Stimulated activated CD4-positive, alpha-beta T cell treated with anti-CD3 and anti-CD28 coated beads, Interleukin-4, amount 100 ng/mL, for 1 hour (primary cell): Measurements from ENCODE around the gene ESAM.

Experiments used
- DNase-seq: peaks from one replicate; pipeline ENCODE4 v3.0.0-alpha.2; 2020

ESAM gene

GRCh38 chr11:124751391-124751740, 10.7 kb downstream of the ESAM start:
- no peak for DNase-seq

- no peak for DNase-seq
Measured at GRCh38 chr11:124749912-124750311, 12.2 kb downstream of the ESAM start.

- no peak for DNase-seq
Measured at GRCh38 chr11:124748481-124749343, 13.4 kb downstream of the ESAM start.

GRCh38 chr11:124748100-124748418, 14.0 kb downstream of the ESAM start:
- no peak for DNase-seq

GRCh38 chr11:124747406-124748099, 14.5 kb downstream of the ESAM start:
- DNase-seq: no peak

GRCh38 chr11:124746621-124747243, 15.4 kb downstream of the ESAM start:
- peak; percentile 76 for DNase-seq

DNA sequence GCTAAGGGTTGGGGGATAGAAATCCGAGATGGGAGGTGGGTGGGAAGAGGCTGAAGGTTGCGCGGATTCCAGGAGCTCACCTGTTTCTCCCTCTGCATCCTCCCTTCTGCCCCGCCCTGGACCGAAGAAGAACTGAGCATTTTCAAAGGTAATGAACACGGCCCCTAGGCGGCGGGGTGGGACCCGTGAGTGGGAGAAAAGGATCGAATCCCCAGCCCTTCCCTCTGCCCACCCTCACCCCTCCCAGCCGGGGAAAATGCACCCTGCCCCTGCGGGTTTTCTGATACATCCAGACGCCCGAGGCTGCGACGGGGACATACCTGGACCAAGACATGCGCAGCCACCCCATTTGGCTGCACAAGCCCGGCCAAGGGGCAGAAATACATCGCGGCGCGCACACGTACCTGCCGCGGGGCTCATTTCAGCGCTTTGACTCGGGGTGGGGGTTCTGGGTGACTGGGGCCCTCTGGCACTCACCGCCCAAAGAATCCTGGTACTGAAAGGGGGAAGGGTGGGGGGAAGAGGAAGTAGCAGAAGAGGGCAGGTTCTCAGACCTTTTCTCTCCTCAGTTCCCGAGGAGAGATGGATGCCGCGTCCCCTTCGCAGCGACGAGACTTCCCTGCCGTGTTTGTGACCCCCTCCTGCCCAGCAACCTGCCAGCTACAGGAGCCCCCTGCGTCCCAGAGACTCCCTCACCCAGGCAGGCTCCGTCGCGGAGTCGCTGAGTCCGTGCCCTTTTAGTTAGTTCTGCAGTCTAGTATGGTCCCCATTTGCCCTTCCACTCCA, 16.1 kb downstream of the ESAM start:
- peak; percentile 45 for DNase-seq

GRCh38 chr11:124745270-124745834, 16.7 kb downstream of the ESAM start:
- no peak for DNase-seq

DNA sequence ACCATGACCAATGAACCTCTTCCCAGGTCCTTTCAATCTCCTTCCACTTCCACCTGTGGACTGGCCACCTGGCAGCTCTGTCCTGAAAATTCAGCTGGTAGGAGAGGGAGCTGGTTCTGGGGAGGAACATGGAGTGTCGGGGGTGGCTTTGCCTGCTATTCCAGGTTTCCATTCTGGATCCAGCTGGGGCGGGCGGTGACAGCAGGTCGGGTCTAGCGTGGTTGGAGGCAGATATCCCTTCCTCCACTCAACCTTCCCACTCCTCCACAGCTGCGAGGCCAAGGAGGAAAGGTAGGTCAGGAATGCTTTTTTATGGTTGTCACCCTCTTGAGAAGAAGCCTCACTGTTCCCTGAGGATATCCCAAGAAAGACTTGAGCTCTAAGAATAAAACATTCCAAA, 19.0 kb downstream of the ESAM start:
- no peak for DNase-seq

DNA sequence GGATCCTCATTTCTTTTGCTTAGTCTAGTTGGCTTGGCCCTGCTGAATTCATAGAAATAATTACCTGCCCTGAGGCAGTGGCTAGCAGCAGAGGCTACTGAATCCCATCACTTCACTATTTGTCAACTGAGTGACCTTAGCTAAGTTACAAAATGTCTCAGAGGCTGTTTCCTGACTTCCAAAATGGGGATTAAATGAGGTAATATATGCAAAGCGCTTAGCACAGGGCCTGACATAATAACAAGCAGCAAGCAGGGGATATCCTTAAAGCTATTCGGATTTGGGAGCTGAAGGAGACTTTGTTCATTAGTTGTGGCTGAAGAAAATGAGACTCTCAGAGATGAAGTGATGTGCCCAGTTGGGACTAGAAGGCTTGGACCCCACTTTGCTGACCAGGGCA, 19.5 kb downstream of the ESAM start:
- no peak for DNase-seq

DNA sequence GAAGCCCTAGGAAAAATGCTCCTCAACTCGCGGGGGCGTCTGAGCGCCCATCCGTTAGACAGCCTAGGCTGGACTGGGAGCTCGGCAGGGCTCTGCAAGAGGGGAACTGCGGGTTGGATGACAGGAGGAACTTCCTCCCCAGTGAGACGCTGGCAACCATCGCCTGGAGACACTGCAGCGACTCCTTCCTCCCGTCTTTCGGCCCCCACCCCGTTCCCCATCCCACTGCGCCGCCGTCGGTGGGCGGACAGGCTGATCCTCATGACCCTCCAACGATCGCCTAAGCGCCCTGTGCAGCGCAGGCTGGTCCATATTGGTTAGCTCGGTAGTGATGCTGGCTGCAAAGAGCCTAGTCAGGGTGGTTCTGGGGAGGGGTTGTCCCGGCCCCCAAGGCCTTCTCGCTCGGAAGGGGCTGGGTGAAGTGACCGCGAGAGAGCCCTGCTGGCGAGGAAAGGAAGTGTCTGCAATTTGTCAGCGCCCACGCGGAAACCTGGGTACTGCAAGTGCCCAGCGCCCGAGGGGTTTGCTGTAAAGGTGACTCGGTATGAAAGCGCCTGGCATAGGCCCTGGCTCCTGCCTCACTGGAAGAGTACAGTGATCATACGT, 21.7 kb downstream of the ESAM start:
- peak; percentile 58 for DNase-seq

- peak; percentile 83 for DNase-seq
Measured at GRCh38 chr11:124739479-124740276, 22.4 kb downstream of the ESAM start, which contains the start of gene NRGN. TSS of gene NRGN (plus strand) at chr11:124739942. CDS start at chr11:124740085, 143 bp downstream.

- no peak for DNase-seq
Measured at GRCh38 chr11:124738713-124739478, 23.2 kb downstream of the ESAM start.

- no peak for DNase-seq
Measured at GRCh38 chr11:124737638-124738305, 24.3 kb downstream of the ESAM start.

DNA sequence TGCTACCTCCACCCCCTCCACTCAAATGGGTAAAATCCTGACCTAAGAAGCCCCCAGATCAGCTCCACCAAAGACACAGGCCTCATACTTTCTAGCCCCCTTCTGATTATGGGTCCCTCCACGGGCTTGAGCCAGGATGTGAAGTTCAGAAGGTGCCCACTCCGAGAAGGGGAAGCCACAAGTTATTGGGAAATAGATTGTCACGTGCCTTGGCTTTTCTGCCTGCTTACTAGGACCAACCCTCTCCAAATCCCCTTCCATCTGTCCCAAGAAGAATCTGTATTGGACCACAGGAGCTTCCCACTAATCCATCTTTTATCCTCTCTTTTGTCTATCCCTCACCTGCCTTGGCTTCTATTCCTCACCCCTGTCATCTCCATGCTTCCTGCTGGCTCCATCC, 25.4 kb downstream of the ESAM start:
- no peak for DNase-seq

GRCh38 chr11:124732230-124732629, 29.9 kb downstream of the ESAM start:
- no peak for DNase-seq

- no peak for DNase-seq
Measured at GRCh38 chr11:124729571-124729970, 32.5 kb downstream of the ESAM start.

DNA sequence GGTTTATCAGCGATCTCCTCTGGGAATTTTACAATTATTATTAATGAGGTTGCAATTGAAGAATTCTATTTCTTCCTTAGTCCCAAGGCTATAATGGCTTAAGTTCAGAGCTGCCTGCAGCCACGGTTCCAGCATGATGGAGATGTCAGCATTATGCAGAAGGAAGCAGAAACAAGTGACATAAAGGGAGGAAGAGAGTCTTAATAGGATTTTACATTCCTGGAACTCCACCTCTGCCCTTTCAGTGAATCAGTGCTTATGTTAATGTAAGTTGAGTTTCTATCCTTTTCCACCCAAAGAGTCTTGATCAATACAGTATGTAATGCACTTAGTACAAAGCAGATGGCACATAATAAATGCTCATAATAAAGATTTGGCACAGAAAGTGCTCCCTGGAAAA, 34.0 kb downstream of the ESAM start:
- no peak for DNase-seq

- no peak for DNase-seq
Measured at GRCh38 chr11:124727474-124727873, 34.6 kb downstream of the ESAM start.

GRCh38 chr11:124725719-124726105, 36.4 kb downstream of the ESAM start:
- no peak for DNase-seq
